HepG2 (cell line): ENCODE results near the gene TEDC2. TPM values are rescaled to one million over a fixed set of nuclear protein-coding genes. Genes with fewer than 3 reads are reported as not detected.
A peak's percentile ranks its signal among the peaks of the same experiment; 100 is the strongest.

Experiments used
- BRF2 ChIP-seq: sonication (generic); formaldehyde crosslinking; IDR thresholded peaks from 2 replicates; pipeline ENCODE4 v1.8.1; 2022; ENCODE audit warnings: mild to moderate bottlenecking, missing genetic modification reagents
- IRX3 ChIP-seq: sonication (generic); formaldehyde crosslinking; IDR thresholded peaks from 2 replicates; pipeline ENCODE4 v1.8.1; 2023; ENCODE audit warnings: mild to moderate bottlenecking, low read depth, missing genetic modification reagents, borderline replicate concordance
- KDM2A ChIP-seq: sonication (generic); formaldehyde crosslinking; IDR thresholded peaks from 2 replicates; pipeline ENCODE4 v1.4.0; 2020; ENCODE audit warnings: low read depth, missing genetic modification reagents, borderline replicate concordance
- MAFF ChIP-seq: IDR thresholded peaks from 2 replicates; pipeline ENCODE4 v1.6.1; 2011; ENCODE audit warnings: low read depth, low read length, improper control_type of control experiment
- MXD3 ChIP-seq: IDR thresholded peaks from 2 replicates; pipeline ENCODE4 v1.6.1; 2016; ENCODE audit warnings: mild to moderate bottlenecking, missing biosample characterization, missing genetic modification reagents
- NAIF1 ChIP-seq: sonication (generic); formaldehyde crosslinking; IDR thresholded peaks from 2 replicates; pipeline ENCODE4 v1.5.0; 2020; ENCODE audit warnings: mild to moderate bottlenecking, missing genetic modification reagents, borderline replicate concordance
- NFYB ChIP-seq: sonication (generic); formaldehyde crosslinking; IDR thresholded peaks from 2 replicates; pipeline ENCODE4 v1.4.0; 2020; ENCODE audit warnings: missing genetic modification reagents
- RBFOX2 ChIP-seq: fragments of 200-400 bp; formaldehyde crosslinking; IDR thresholded peaks from 2 replicates; pipeline ENCODE4 v1.6.1; 2017; ENCODE audit warnings: low read depth, mild to moderate bottlenecking, low read length
- XRCC5 ChIP-seq: fragments of 200-400 bp; formaldehyde crosslinking; optimal IDR thresholded peaks from 2 replicates; pipeline ENCODE3; 2017; ENCODE audit warnings: mild to moderate bottlenecking, low read length
- polyA plus RNA-seq, 8 experiments: library from polyadenylated mRNA; depleted of rRNA in 3 of 8; stranded (reverse) in 7 of 8; unstranded in 1 of 8; fragments of >200 nt; fragmentation: Illumina TruSeq in 4 of 8; extraction: Trizol in 4 of 8; gene quantifications; 2 replicates each; pipeline versions ENCODE4 v1.2.1 to v1.2.3, GENCODE V29; 2011 to 2016; ENCODE audit warnings: low read depth in 4 of 8, missing spikeins in 1 of 8, mixed read lengths in 1 of 8; ENCODE audit not compliant: insufficient read depth in 1 of 8
- total RNA-seq, 5 experiments: library from RNA; depleted of rRNA; stranded (reverse); fragments of >200 nt; fragmentation: Illumina TruSeq; extraction: Trizol; gene quantifications; 2 replicates each; pipeline ENCODE4 v1.2.3, GENCODE V29; 2016; ENCODE audit warnings: low read depth in 1 of 5
- TF ChIP-seq, protein P1 (sequence below): sonication (generic); formaldehyde crosslinking; IDR thresholded peaks from 2 replicates; pipeline ENCODE4 v1.9.0; 2021; ENCODE audit warnings: mild to moderate bottlenecking, missing genetic modification reagents
- TF ChIP-seq, protein P2 (sequence below), 2 experiments: sonication (generic) in 1 of 2; formaldehyde crosslinking in 1 of 2; IDR thresholded peaks; 2 replicates each; pipeline versions ENCODE4 v1.4.0 to v1.6.1; 2016 to 2020; ENCODE audit warnings: borderline replicate concordance in 1 of 2, low read depth in 1 of 2, mild to moderate bottlenecking in 1 of 2, missing genetic modification reagents in 1 of 2
- TF ChIP-seq, protein P3 (sequence below): sonication (generic); formaldehyde crosslinking; IDR thresholded peaks from 2 replicates; pipeline ENCODE4 v1.4.0; 2020; ENCODE audit warnings: missing genetic modification reagents

The TEDC2 gene
- total and polyA plus RNA-seq, 2 of the 13 experiments (the other 11 are each of a cell fraction or from before 2014, with no cell fraction given): 6.2 to 24.4 TPM

DNA sequence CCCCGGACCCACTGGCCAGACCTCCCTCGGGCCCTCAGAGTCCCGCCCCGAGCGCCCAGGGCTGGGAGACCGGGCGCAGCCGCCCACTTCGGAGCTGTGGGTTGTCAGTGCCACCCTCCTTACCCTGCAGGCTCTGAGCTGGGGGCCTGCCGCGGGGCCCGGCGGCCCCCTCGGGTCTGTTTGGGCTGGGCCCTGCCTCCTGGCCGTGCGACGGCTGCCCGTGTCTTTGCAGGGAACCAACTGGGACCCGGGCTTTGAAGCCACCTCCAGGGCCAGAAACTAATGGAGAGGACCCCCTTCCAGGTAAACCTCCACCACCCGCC, 443 bp downstream of the TEDC2 start (continued):
- TF ChIP-seq NFYB (CRISPR knock-in tag) (no peak), BRF2 (0 out of 2 replicates have a peak, but pooled peaks have one; percentile 21), NAIF1 (CRISPR knock-in tag) (no peak), KDM2A (0 out of 2 replicates have a peak, but pooled peaks have one; percentile 2), MAFF (no peak), MXD3 (0 out of 2 replicates have a peak, but pooled peaks have one; percentile 7), IRX3 (CRISPR knock-in tag) (0 out of 2 replicates have a peak, but pooled peaks have one; percentile 14), XRCC5 (no peak), RBFOX2 (peak; percentile 50)
- TF ChIP-seq, protein P1, sequence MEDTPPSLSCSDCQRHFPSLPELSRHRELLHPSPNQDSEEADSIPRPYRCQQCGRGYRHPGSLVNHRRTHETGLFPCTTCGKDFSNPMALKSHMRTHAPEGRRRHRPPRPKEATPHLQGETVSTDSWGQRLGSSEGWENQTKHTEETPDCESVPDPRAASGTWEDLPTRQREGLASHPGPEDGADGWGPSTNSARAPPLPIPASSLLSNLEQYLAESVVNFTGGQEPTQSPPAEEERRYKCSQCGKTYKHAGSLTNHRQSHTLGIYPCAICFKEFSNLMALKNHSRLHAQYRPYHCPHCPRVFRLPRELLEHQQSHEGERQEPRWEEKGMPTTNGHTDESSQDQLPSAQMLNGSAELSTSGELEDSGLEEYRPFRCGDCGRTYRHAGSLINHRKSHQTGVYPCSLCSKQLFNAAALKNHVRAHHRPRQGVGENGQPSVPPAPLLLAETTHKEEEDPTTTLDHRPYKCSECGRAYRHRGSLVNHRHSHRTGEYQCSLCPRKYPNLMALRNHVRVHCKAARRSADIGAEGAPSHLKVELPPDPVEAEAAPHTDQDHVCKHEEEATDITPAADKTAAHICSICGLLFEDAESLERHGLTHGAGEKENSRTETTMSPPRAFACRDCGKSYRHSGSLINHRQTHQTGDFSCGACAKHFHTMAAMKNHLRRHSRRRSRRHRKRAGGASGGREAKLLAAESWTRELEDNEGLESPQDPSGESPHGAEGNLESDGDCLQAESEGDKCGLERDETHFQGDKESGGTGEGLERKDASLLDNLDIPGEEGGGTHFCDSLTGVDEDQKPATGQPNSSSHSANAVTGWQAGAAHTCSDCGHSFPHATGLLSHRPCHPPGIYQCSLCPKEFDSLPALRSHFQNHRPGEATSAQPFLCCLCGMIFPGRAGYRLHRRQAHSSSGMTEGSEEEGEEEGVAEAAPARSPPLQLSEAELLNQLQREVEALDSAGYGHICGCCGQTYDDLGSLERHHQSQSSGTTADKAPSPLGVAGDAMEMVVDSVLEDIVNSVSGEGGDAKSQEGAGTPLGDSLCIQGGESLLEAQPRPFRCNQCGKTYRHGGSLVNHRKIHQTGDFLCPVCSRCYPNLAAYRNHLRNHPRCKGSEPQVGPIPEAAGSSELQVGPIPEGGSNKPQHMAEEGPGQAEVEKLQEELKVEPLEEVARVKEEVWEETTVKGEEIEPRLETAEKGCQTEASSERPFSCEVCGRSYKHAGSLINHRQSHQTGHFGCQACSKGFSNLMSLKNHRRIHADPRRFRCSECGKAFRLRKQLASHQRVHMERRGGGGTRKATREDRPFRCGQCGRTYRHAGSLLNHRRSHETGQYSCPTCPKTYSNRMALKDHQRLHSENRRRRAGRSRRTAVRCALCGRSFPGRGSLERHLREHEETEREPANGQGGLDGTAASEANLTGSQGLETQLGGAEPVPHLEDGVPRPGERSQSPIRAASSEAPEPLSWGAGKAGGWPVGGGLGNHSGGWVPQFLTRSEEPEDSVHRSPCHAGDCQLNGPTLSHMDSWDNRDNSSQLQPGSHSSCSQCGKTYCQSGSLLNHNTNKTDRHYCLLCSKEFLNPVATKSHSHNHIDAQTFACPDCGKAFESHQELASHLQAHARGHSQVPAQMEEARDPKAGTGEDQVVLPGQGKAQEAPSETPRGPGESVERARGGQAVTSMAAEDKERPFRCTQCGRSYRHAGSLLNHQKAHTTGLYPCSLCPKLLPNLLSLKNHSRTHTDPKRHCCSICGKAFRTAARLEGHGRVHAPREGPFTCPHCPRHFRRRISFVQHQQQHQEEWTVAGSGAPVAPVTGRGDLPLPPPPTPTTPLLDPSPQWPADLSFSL (CRISPR knock-in tag): no peak
- TF ChIP-seq, protein P2, sequence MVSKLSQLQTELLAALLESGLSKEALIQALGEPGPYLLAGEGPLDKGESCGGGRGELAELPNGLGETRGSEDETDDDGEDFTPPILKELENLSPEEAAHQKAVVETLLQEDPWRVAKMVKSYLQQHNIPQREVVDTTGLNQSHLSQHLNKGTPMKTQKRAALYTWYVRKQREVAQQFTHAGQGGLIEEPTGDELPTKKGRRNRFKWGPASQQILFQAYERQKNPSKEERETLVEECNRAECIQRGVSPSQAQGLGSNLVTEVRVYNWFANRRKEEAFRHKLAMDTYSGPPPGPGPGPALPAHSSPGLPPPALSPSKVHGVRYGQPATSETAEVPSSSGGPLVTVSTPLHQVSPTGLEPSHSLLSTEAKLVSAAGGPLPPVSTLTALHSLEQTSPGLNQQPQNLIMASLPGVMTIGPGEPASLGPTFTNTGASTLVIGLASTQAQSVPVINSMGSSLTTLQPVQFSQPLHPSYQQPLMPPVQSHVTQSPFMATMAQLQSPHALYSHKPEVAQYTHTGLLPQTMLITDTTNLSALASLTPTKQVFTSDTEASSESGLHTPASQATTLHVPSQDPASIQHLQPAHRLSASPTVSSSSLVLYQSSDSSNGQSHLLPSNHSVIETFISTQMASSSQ (IDR thresholded peaks at IDR 0.05; ENCODE audit: low read depth): no peak
- TF ChIP-seq, protein P2 (CRISPR knock-in tag; IDR thresholded peaks at IDR 0.05; ENCODE audit: borderline replicate concordance): 0 out of 2 replicates have a peak, but pooled peaks have one; percentile 4
- TF ChIP-seq, protein P3, sequence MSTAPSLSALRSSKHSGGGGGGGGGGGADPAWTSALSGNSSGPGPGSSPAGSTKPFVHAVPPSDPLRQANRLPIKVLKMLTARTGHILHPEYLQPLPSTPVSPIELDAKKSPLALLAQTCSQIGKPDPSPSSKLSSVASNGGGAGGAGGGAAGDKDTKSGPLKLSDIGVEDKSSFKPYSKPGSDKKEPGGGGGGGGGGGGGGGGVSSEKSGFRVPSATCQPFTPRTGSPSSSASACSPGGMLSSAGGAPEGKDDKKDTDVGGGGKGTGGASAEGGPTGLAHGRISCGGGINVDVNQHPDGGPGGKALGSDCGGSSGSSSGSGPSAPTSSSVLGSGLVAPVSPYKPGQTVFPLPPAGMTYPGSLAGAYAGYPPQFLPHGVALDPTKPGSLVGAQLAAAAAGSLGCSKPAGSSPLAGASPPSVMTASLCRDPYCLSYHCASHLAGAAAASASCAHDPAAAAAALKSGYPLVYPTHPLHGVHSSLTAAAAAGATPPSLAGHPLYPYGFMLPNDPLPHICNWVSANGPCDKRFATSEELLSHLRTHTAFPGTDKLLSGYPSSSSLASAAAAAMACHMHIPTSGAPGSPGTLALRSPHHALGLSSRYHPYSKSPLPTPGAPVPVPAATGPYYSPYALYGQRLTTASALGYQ (CRISPR knock-in tag): no peak
